Measurements from ENCODE around the gene CAMSAP3.

DNA sequence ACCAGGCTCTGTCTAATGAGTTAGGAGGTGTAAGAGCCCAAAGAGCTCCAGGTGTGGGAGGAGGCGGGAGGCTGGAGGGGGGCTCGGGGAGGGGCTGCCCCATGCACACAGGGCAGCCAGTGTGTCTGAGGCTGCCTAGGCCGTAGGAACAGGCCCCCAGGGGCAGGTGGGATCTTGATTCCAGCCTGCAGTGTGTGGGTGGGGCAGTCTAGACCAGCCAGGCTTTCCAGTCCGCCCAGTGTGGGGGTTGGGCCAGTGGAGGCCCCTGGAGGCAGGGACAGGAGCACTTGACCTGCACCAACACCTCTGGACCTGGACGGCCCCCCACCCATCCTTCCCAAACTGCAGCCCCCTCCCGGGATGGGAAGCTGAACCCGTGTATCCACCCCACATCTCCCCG is 5.4 kb upstream of the CAMSAP3 start:
- TF ChIP-seq, protein P1, sequence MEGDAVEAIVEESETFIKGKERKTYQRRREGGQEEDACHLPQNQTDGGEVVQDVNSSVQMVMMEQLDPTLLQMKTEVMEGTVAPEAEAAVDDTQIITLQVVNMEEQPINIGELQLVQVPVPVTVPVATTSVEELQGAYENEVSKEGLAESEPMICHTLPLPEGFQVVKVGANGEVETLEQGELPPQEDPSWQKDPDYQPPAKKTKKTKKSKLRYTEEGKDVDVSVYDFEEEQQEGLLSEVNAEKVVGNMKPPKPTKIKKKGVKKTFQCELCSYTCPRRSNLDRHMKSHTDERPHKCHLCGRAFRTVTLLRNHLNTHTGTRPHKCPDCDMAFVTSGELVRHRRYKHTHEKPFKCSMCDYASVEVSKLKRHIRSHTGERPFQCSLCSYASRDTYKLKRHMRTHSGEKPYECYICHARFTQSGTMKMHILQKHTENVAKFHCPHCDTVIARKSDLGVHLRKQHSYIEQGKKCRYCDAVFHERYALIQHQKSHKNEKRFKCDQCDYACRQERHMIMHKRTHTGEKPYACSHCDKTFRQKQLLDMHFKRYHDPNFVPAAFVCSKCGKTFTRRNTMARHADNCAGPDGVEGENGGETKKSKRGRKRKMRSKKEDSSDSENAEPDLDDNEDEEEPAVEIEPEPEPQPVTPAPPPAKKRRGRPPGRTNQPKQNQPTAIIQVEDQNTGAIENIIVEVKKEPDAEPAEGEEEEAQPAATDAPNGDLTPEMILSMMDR (IDR thresholded peaks at IDR 0.05): no peak
- TF ChIP-seq POLR2A (IDR thresholded peaks at IDR 0.05) (no peak), POLR2AphosphoS5 (IDR thresholded peaks at IDR 0.05) (no peak)
